WTC11 (cell line): Measurements from ENCODE around the gene RRP1B. TPM values are rescaled to one million over a fixed set of nuclear protein-coding genes. Genes with fewer than 3 reads are reported as not detected.

Experiments used
- ATAC-seq: fragments of 200-7000 bp; cut with Tn5 transposase; 2 replicates; pipeline ENCODE4 v1.10.0; 2021; ENCODE audit warnings: mild to moderate bottlenecking, moderate library complexity
- CTCF ChIA-PET: fragments of 300-600 bp; sonication (Branson Sonifier 250); formaldehyde crosslinking; loops from one replicate; lab custom pipeline; 2021; ENCODE audit warnings: antibody characterized with exemption; lab: Charles Lee
- POLR2A ChIA-PET: fragments of 350-600 bp; sonication (Branson Sonifier 250); formaldehyde crosslinking; loops from one replicate; lab custom pipeline; 2021; ENCODE audit warnings: antibody characterized with exemption; lab: Charles Lee
- DNase-seq: peaks from one replicate; pipeline ENCODE4 v3.0.0; 2021; ENCODE audit warnings: low spot score
- H3K27ac Mint-ChIP-seq: 2 replicates; pipeline ENCODE4 v1.8.0; 2021; ENCODE audit warnings: mixed read lengths
- H3K27me3 Mint-ChIP-seq: 2 replicates; pipeline ENCODE4 v1.8.0; 2021; ENCODE audit warnings: low read depth, mild to moderate bottlenecking, moderate library complexity, mixed read lengths
- H3K36me3 Mint-ChIP-seq: 2 replicates; pipeline ENCODE4 v1.8.0; 2021; ENCODE audit warnings: mixed read lengths
- H3K4me1 Mint-ChIP-seq: 2 replicates; pipeline ENCODE4 v1.8.0; 2022; ENCODE audit warnings: mixed read lengths
- H3K4me3 Mint-ChIP-seq: 2 replicates; pipeline ENCODE4 v1.8.0; 2021; ENCODE audit warnings: mild to moderate bottlenecking, moderate library complexity, mixed read lengths
- H3K9me3 Mint-ChIP-seq: 2 replicates; pipeline ENCODE4 v1.8.0; 2021; ENCODE audit warnings: mixed read lengths
- ATF2 ChIP-seq: sonication (generic); formaldehyde crosslinking; IDR thresholded peaks from 2 replicates; pipeline ENCODE4 v1.8.1; 2022; ENCODE audit warnings: low read depth, missing genetic modification reagents, borderline replicate concordance
- E2F5 ChIP-seq: sonication (generic); formaldehyde crosslinking; IDR thresholded peaks from 2 replicates; pipeline ENCODE4 v1.8.1; 2022; ENCODE audit warnings: mild to moderate bottlenecking, moderate library complexity, missing genetic modification reagents
- EMX1 ChIP-seq: fragments of 250-450 bp; sonication (Bioruptor Pico); IDR thresholded peaks from 2 replicates; pipeline ENCODE4 v1.8.0; 2021; ENCODE audit warnings: mild to moderate bottlenecking
- ETV6 ChIP-seq: sonication (generic); formaldehyde crosslinking; IDR thresholded peaks from 2 replicates; pipeline ENCODE4 v1.8.1; 2022; ENCODE audit warnings: mild to moderate bottlenecking, missing genetic modification reagents
- total RNA-seq: library from RNA; stranded (reverse); gene quantifications from 3 replicates; pipeline ENCODE4 v1.2.3, GENCODE V29; 2021
- TF ChIP-seq, protein P1 (sequence below): sonication (generic); formaldehyde crosslinking; IDR thresholded peaks from 2 replicates; pipeline ENCODE4 v1.8.1; 2023; ENCODE audit warnings: mild to moderate bottlenecking, missing genetic modification reagents
- TF ChIP-seq, protein P2 (sequence below): fragments of 250-450 bp; sonication (Bioruptor Pico); IDR thresholded peaks from 2 replicates; pipeline ENCODE4 v1.9.0; 2021; ENCODE audit warnings: mild to moderate bottlenecking, borderline replicate concordance
- TF ChIP-seq, protein P3 (sequence below): sonication (generic); formaldehyde crosslinking; IDR thresholded peaks from 2 replicates; pipeline ENCODE4 v1.8.0; 2023; ENCODE audit warnings: missing genetic modification reagents, mild to moderate bottlenecking, borderline replicate concordance
- TF ChIP-seq, protein P4 (sequence below): sonication (generic); formaldehyde crosslinking; IDR thresholded peaks from 2 replicates; pipeline ENCODE4 v1.8.1; 2023; ENCODE audit warnings: mild to moderate bottlenecking, missing genetic modification reagents

The RRP1B gene
- total RNA-seq, 1 experiment from 2014 or later: 74.9 TPM

- TF ChIP-seq, protein P1, sequence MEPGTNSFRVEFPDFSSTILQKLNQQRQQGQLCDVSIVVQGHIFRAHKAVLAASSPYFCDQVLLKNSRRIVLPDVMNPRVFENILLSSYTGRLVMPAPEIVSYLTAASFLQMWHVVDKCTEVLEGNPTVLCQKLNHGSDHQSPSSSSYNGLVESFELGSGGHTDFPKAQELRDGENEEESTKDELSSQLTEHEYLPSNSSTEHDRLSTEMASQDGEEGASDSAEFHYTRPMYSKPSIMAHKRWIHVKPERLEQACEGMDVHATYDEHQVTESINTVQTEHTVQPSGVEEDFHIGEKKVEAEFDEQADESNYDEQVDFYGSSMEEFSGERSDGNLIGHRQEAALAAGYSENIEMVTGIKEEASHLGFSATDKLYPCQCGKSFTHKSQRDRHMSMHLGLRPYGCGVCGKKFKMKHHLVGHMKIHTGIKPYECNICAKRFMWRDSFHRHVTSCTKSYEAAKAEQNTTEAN (CRISPR knock-in tag): no peak
- TF ChIP-seq ETV6 (CRISPR knock-in tag) (no peak), EMX1 (no peak)
- TF ChIP-seq, protein P2, sequence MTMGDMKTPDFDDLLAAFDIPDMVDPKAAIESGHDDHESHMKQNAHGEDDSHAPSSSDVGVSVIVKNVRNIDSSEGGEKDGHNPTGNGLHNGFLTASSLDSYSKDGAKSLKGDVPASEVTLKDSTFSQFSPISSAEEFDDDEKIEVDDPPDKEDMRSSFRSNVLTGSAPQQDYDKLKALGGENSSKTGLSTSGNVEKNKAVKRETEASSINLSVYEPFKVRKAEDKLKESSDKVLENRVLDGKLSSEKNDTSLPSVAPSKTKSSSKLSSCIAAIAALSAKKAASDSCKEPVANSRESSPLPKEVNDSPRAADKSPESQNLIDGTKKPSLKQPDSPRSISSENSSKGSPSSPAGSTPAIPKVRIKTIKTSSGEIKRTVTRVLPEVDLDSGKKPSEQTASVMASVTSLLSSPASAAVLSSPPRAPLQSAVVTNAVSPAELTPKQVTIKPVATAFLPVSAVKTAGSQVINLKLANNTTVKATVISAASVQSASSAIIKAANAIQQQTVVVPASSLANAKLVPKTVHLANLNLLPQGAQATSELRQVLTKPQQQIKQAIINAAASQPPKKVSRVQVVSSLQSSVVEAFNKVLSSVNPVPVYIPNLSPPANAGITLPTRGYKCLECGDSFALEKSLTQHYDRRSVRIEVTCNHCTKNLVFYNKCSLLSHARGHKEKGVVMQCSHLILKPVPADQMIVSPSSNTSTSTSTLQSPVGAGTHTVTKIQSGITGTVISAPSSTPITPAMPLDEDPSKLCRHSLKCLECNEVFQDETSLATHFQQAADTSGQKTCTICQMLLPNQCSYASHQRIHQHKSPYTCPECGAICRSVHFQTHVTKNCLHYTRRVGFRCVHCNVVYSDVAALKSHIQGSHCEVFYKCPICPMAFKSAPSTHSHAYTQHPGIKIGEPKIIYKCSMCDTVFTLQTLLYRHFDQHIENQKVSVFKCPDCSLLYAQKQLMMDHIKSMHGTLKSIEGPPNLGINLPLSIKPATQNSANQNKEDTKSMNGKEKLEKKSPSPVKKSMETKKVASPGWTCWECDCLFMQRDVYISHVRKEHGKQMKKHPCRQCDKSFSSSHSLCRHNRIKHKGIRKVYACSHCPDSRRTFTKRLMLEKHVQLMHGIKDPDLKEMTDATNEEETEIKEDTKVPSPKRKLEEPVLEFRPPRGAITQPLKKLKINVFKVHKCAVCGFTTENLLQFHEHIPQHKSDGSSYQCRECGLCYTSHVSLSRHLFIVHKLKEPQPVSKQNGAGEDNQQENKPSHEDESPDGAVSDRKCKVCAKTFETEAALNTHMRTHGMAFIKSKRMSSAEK (CRISPR knock-in tag): no peak
Measured at GRCh38 chr21:43644071-43644470, 15.3 kb upstream of the RRP1B start (continued).

DNA sequence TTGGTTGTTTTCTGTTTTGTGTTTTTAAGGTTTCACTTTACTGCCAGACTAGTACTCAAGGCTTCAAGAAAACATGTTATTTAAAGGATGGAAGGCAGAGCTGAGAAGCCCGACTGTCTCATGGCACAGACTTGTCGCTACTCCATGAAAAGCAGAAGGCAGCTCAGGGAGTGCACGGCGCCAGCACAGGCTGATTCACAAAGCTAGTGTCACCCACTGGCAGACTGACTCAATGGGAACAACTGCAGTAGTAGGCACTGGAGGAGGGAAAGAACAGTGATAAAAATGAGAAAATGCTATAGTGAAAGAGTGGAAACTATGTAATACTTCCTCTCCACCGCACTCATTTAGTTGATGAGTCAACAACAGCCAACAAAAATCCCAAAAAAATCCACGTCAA is 14.8 kb upstream of the RRP1B start:
- Mint-ChIP-seq H3K4me3 (no peak overlapping the region), H3K27ac (no peak overlapping the region), H3K9me3 (no peaks in the 10 kb centered on the region), H3K4me1 (peaks cover 17% of the 10 kb centered on the region; the same call in 1 of the 2 replicates), H3K36me3 (no peaks in the 10 kb centered on the region), H3K27me3 (no peaks in the 10 kb centered on the region)
- CTCF ChIA-PET: interaction anchor here (1.8 kb wide), 1 partner anchor 33 kb away, joined by 6 read pairs; no protein-coding TSS in a partner anchor
- DNase-seq: no peak
- TF ChIP-seq, protein P3, sequence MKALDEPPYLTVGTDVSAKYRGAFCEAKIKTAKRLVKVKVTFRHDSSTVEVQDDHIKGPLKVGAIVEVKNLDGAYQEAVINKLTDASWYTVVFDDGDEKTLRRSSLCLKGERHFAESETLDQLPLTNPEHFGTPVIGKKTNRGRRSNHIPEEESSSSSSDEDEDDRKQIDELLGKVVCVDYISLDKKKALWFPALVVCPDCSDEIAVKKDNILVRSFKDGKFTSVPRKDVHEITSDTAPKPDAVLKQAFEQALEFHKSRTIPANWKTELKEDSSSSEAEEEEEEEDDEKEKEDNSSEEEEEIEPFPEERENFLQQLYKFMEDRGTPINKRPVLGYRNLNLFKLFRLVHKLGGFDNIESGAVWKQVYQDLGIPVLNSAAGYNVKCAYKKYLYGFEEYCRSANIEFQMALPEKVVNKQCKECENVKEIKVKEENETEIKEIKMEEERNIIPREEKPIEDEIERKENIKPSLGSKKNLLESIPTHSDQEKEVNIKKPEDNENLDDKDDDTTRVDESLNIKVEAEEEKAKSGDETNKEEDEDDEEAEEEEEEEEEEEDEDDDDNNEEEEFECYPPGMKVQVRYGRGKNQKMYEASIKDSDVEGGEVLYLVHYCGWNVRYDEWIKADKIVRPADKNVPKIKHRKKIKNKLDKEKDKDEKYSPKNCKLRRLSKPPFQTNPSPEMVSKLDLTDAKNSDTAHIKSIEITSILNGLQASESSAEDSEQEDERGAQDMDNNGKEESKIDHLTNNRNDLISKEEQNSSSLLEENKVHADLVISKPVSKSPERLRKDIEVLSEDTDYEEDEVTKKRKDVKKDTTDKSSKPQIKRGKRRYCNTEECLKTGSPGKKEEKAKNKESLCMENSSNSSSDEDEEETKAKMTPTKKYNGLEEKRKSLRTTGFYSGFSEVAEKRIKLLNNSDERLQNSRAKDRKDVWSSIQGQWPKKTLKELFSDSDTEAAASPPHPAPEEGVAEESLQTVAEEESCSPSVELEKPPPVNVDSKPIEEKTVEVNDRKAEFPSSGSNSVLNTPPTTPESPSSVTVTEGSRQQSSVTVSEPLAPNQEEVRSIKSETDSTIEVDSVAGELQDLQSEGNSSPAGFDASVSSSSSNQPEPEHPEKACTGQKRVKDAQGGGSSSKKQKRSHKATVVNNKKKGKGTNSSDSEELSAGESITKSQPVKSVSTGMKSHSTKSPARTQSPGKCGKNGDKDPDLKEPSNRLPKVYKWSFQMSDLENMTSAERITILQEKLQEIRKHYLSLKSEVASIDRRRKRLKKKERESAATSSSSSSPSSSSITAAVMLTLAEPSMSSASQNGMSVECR (CRISPR knock-in tag): no peak
- TF ChIP-seq, protein P4, sequence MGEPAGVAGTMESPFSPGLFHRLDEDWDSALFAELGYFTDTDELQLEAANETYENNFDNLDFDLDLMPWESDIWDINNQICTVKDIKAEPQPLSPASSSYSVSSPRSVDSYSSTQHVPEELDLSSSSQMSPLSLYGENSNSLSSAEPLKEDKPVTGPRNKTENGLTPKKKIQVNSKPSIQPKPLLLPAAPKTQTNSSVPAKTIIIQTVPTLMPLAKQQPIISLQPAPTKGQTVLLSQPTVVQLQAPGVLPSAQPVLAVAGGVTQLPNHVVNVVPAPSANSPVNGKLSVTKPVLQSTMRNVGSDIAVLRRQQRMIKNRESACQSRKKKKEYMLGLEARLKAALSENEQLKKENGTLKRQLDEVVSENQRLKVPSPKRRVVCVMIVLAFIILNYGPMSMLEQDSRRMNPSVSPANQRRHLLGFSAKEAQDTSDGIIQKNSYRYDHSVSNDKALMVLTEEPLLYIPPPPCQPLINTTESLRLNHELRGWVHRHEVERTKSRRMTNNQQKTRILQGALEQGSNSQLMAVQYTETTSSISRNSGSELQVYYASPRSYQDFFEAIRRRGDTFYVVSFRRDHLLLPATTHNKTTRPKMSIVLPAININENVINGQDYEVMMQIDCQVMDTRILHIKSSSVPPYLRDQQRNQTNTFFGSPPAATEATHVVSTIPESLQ (CRISPR knock-in tag): no peak
- no peak for TF ChIP-seq E2F5
- no peak for TF ChIP-seq ATF2
- POLR2A ChIA-PET: no interaction called here
- ATAC-seq: no peak
